GM21723 (cell line): ENCODE results near the gene DPF1.
"Not testable (repeated sequence)": the region's sequence is repeated elsewhere in the genome, so short reads cannot be mapped to it uniquely, and the experiment has no call there.

Experiments used
- ATAC-seq: cut with Tn5 transposase; IDR thresholded peaks from one replicate; pipeline ENCODE4 v1.9.1; 2021; ENCODE audit warnings: mild to moderate bottlenecking, moderate library complexity; ENCODE audit not compliant: unreplicated experiment

DPF1 gene

GRCh38 chr19:38250821-38251563 lies 27.0 kb upstream of the DPF1 start:
- no peak for ATAC-seq

- no peak for ATAC-seq
Observed at GRCh38 chr19:38250428-38250820, 26.4 kb upstream of the DPF1 start.

GRCh38 chr19:38248421-38248820 lies 24.4 kb upstream of the DPF1 start:
- ATAC-seq, result no peak

- no peak for ATAC-seq
Observed at GRCh38 chr19:38247734-38248268, 23.8 kb upstream of the DPF1 start.

GRCh38 chr19:38247126-38247525 lies 23.1 kb upstream of the DPF1 start:
- ATAC-seq, result no peak

- no peak for ATAC-seq
Observed at GRCh38 chr19:38245826-38246498, 21.9 kb upstream of the DPF1 start.

GRCh38 chr19:38243279-38243673 lies 19.3 kb upstream of the DPF1 start:
- no peak for ATAC-seq

GRCh38 chr19:38239816-38240215 lies 15.8 kb upstream of the DPF1 start:
- ATAC-seq, result no peak

- no peak for ATAC-seq
Observed at GRCh38 chr19:38234615-38235014, 10.6 kb upstream of the DPF1 start.

- ATAC-seq, result no peak
Observed at GRCh38 chr19:38233740-38234251, 9.8 kb upstream of the DPF1 start.

GRCh38 chr19:38231918-38232317 lies 7.9 kb upstream of the DPF1 start:
- ATAC-seq, result no peak

- ATAC-seq, result not testable (repeated sequence)
Observed at GRCh38 chr19:38230506-38231133, 6.6 kb upstream of the DPF1 start.

- peak; percentile 66 for ATAC-seq
Observed at GRCh38 chr19:38229585-38230073, 5.6 kb upstream of the DPF1 start.

GRCh38 chr19:38228491-38229439 lies 4.7 kb upstream of the DPF1 start:
- ATAC-seq, result no peak

- ATAC-seq, result no peak
Observed at GRCh38 chr19:38228005-38228377, 4.0 kb upstream of the DPF1 start.

- ATAC-seq, result no peak
Observed at GRCh38 chr19:38227287-38228004, 3.4 kb upstream of the DPF1 start.

GRCh38 chr19:38224863-38225218 lies 819 bp upstream of the DPF1 start:
- not testable (repeated sequence) for ATAC-seq

- no peak for ATAC-seq
Observed at GRCh38 chr19:38223617-38224013, 407 bp downstream of the DPF1 start.

GRCh38 chr19:38223119-38223523 lies 901 bp downstream of the DPF1 start:
- no peak for ATAC-seq
